T-helper 9 cell (primary cell): Measurements from ENCODE around the gene B3GNT7.
"Not testable (repeated sequence)": the region's sequence is repeated elsewhere in the genome, so short reads cannot be mapped to it uniquely, and the experiment has no call there.

Experiments used
- DNase-seq: peaks from one replicate; pipeline ENCODE4 v3.0.0-alpha.2; 2020
- total RNA-seq, 2 donors: gene quantifications; one replicate each; lab custom pipeline; 2026; lab: John Stamatoyannopoulos, UW

B3GNT7 gene, protein sequence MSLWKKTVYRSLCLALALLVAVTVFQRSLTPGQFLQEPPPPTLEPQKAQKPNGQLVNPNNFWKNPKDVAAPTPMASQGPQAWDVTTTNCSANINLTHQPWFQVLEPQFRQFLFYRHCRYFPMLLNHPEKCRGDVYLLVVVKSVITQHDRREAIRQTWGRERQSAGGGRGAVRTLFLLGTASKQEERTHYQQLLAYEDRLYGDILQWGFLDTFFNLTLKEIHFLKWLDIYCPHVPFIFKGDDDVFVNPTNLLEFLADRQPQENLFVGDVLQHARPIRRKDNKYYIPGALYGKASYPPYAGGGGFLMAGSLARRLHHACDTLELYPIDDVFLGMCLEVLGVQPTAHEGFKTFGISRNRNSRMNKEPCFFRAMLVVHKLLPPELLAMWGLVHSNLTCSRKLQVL
- total RNA-seq: 0 reads per million in 2 donors

DNA sequence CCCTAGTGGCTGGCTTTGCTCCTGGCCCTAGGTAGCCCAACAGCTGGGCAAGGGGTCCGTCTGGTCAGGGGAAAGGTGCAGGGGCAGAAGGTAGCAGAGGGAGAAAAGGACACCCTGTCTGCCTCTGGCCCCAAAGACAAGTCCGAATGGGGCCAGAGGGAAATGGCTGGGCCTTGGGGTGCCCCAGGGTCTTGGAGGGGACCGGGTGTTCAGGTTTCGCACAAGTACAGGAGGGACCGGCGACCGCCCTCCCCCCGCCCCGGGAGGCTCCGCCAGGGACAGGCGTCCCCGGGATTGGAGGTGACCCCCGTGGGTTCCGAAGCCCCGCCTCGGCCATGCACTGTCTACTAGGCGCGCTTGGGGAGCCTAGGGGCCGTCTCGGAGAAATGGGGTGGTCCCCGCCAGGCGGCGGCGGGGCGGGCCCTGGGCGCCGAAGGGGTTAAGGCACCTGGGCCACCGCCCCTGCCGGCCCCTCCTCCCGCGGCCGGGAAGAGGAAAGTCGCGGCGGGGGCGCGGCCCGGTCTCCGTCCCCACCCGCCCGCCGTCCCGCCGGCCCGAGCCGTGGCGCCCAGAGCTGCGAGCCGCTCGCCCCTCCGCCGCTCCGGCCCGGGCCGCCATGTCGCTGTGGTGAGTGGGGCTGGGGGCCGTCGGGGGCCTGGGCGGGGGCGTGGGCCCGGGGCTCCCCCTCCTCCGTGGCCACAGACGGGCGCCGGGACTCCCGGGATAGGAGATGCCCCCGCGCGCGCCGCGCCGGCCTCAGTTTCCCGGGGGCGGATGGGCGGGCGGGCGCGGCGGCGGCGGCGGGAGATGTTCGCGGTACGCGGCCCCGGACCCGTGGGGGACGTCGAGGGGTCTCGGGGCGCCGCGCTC is at the start of gene B3GNT7:
Gene B3GNT7, plus strand, starts transcription at position 523 of the 870 bp plus-strand sequence. Its CDS starts 94 bp downstream, at position 617.
- DNase-seq: no peak

- no peak for DNase-seq
Observed at GRCh38 chr2:231347081-231347480, 48.4 kb upstream of the B3GNT7 start.

GRCh38 chr2:231347638-231348037 is 47.9 kb upstream of the B3GNT7 start:
- DNase-seq: no peak

GRCh38 chr2:231348173-231348572 is 47.3 kb upstream of the B3GNT7 start:
- DNase-seq: no peak

GRCh38 chr2:231348704-231349373 is 46.7 kb upstream of the B3GNT7 start:
- no peak for DNase-seq

GRCh38 chr2:231349374-231349735 is 46.2 kb upstream of the B3GNT7 start:
- DNase-seq: not testable (repeated sequence)

- DNase-seq: no peak
Observed at GRCh38 chr2:231351648-231352047, 43.9 kb upstream of the B3GNT7 start.

GRCh38 chr2:231353469-231353868 is 42.0 kb upstream of the B3GNT7 start:
- DNase-seq: no peak

DNA sequence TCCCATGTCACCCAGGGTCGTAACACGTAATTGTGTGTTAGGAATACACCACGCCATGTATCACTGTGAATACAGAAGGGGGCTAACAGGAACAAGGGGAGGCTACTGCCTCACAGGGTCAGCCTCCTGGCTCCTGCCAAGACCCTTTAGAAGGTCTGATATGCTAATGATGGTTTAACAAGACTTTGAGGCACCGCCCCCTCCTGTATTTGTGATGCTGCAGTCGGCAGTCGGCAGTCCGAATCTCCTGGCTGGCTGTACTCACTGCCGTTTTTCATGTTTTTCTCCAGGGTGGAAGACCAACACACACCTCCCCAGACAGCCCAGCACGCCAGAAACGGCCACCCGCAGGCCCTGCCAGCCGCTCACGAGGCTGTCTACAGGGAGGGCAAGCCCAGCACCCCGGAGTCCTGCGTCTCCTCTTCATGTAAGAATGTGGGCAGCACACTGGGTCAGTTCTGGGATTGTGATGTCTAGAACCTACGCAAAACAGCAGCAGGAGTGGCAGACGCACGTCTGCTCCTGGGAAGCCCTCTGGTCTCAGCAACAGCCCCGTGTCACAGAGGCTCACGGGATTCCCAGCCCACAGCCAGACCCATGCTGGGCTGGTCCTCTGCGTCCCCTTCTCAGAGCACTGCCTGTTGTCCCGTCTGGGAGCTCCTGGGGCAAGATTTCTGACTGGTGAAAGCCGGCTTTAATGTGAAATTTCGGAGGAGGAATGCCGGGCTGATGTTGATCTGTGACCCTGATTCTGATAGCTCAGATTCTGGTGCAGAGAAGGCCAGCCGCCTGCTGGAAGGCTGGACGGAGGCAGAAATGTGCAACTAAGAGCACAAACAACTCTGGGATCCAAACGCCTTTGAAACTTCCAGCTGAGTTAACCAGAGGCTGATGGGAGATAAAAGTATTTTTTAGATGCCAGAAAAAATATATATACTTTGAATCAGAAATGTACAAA is 39.7 kb upstream of the B3GNT7 start:
- DNase-seq: no peak

GRCh38 chr2:231356466-231356844 is 39.1 kb upstream of the B3GNT7 start:
- DNase-seq: no peak

- no peak for DNase-seq
Observed at GRCh38 chr2:231357048-231357447, 38.5 kb upstream of the B3GNT7 start.

GRCh38 chr2:231357931-231358330 is 37.6 kb upstream of the B3GNT7 start:
- no peak for DNase-seq

GRCh38 chr2:231359441-231359840 is 36.1 kb upstream of the B3GNT7 start:
- no peak for DNase-seq

DNA sequence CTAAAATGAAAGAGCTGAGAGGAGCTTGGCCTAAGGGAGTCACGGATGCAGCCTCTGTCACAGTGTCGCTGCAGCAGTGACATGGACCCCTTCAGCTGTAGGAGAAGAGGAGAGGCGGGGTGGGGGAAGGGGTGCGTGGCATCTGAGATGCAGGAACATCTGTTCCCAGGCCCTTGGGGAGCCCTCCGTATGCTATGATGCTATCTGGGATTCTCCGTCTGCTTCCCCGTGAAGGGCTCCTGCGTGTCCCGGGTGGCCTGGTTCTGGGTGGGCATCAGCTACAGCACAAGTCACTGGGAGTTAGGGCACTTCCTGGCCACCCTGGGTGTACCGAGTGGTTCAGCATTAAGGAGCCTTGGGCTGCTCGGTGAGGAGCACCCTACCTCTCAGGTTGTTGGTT is 35.6 kb upstream of the B3GNT7 start:
- no peak for DNase-seq

DNA sequence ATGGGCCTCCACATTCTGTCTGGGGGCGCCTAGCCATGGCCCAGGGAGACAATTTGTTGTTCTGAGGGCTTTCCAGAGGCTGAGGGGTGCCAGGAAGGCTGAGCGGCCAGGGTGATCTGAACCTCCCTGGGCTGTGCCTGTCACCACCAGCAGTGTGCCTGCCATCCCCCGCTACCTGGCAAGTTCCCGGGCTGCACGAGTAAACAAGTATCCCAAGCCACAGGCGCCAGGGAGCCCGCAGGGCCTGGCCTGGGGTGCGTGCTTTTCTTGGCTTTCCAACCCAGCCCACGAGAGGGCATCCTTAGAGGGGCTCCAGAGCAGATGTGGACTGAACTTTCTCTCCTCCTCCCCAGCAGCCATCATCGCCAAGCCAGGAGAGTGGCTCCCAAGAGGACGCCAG is 35.1 kb upstream of the B3GNT7 start:
- no peak for DNase-seq

DNA sequence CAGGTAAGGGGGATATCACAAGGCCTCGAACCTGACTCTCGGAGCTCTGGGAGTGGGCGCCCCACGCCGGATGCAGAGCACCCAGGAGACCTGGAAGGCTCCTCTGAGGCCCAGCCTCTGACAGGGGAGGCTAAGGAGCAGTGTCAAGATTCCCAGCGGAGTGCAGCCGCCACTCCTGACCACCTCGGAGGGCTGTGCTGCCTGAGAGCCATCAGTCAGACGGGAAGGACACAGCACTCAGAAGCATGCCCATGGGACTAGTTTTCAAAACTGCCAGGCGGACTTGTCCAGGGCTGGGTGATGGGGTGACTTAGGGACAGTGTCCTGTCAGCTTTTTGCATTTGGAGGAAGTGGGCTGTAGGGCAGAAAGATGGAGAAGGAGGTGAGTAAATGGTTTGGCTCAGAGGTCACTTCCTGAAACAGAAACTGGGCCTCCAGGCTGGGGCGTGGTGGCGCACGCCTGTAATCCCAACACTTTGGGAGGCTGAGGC is 34.6 kb upstream of the B3GNT7 start:
- no peak for DNase-seq

- DNase-seq: no peak
Observed at GRCh38 chr2:231361701-231362554, 33.6 kb upstream of the B3GNT7 start.

DNA sequence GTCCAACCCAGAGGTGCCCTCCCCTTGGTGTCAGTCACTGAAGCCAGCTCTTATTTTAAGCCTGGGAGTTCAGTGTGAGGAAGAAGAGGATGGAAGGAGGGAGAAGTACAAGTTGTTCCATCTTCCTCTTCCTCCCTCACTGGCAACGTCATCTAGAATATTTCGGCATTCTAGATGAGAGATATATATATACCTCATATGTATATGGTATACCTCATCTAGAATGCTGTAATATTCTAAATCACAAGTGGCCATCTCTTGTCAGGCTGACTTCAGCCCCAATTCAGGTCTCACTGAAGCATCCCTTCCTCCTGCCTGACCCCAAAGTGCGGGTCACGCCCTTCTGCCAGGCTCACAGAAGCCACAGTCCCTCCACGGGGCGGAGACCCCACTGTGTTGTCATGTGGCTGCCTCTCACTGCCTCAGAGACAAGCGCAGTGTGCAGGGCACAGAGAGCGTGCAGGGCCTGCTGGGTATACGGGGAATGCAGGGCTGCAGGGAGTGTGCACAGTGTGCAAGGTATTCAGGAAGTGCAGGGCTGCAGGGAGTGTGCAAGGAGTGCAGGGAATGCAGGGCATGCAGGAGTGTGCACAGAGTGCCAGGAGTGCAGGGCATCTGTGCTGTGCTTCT is 32.8 kb upstream of the B3GNT7 start:
- no peak for DNase-seq

- no peak for DNase-seq
Observed at GRCh38 chr2:231364061-231364460, 31.4 kb upstream of the B3GNT7 start.
